Kidney capillary endothelial cell (primary cell): ENCODE measurements around the gene HOMER2.
A peak's percentile ranks its signal among the peaks of the same experiment; 100 is the strongest.

Source experiments
- DNase-seq: peaks from one replicate; pipeline ENCODE4 v3.0.0-alpha.2; 2018; ENCODE audit warnings: low spot score

Gene HOMER2

GRCh38 chr15:82856397-82857170 is 95.9 kb downstream of the HOMER2 start:
- no peak for DNase-seq

DNA sequence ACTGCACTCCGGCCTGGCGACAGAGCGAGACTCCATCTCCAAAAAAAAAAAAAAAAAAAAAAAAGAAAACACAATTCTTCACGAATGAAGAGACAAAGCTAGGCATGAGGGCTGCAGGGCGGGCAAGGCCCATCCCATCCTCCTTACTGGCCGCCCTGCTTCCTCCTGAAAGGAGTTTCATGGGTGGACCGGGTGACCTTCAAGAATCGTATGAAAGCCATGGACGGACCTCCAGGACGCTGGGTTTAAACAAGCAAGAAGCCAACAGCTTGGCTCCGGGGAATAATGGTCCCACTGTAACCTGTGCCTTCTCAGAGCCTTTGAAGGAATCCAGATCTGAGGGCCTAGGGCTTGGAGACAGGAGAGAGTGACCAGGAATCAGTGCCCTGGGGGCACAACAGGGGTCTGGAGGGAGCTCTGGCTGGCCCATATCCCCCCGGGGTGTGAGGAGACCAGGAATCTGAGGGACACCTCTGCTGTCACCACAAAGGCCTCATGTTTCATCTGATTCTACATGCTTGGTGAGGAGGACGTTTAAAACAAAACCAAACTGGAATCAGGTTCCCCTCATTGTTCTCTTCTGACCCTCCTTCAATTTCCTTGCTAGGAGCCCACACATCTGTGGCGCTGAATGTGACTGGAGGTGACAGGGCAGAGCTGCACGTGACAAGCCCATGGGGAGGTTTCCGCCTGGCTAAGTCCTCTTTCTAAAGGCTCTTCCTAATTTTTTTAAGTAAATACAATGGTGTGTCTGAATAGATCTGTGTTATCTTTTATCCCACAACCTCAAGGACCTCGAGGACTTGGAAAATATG is 97.0 kb downstream of the HOMER2 start:
- DNase-seq: no peak

GRCh38 chr15:82854554-82854953 is 98.0 kb downstream of the HOMER2 start:
- no peak for DNase-seq

GRCh38 chr15:82852941-82853561 is 99.5 kb downstream of the HOMER2 start:
- DNase-seq: no peak

- DNase-seq: no peak
Measured at GRCh38 chr15:82851981-82852511, 100.5 kb downstream of the HOMER2 start.

- DNase-seq: no peak
Measured at GRCh38 chr15:82851306-82851850, 101.1 kb downstream of the HOMER2 start.

DNA sequence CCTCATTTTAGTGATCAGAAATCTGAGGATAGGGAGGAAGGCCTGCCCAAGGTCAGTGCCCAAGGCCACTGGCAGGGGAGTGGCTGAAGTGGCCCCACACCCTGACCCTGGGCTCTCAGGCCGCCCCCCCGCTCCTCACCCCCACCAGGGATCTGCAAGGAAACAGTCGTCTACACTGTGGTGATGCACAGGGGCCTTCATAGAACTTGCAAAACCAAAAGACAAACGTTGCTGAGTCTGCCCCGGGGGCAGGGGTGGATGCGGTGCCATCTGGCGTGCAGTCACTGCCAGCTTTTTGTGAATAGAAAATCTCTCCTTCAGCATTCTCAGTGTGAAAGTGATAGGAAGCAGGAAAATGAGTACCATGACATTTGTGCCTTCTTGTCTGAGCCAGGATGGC is 101.8 kb downstream of the HOMER2 start:
- no peak for DNase-seq

DNA sequence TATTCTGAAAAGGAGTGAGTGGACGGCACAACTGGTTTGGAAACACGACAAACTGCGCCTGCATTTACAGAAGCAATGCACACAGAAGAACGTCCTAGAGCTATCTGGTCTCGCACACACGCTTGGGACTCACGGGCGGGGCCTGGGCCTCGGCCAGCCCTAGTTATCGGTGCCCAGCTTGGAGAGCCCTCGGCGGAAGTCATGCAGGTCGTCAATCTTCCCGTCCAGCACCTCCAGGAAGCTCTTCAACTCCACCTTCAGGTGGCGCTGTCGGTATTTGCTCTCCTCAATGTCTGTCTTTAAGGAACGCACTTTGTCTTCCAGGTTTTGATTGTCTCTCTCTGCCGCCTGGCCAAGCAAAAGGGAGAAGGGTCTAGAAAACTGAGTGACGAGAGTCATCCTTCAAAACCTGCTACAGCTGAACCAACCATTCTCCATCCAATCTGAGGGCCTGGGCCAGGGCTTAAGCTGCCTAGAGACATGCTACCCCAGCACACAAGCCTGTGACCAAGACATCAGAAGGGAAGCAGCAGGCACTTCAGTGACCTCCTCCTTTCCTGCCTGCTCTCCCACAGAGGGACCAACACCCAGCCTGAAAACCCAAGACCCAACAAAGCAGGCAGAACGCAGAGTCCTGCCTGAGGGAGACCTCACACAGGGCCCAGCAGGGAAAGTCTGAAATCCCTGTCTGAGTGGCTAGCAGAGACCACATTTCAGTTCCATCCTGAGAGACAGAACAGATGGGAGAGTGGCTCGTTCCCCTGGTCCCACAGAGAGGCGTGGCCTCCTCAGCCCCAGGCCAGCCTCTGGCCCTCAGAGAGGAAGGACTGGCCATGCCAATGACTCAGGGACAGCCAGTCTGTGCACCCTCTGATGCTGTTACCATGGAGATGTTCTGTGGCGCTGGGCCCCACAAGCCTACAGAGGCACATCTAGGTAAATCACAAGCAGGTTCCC is 102.7 kb downstream of the HOMER2 start:
- DNase-seq: peak; percentile 80

- no peak for DNase-seq
Measured at GRCh38 chr15:82848241-82848993, 104.1 kb downstream of the HOMER2 start.

GRCh38 chr15:82847703-82848102 is 104.8 kb downstream of the HOMER2 start:
- no peak for DNase-seq

DNA sequence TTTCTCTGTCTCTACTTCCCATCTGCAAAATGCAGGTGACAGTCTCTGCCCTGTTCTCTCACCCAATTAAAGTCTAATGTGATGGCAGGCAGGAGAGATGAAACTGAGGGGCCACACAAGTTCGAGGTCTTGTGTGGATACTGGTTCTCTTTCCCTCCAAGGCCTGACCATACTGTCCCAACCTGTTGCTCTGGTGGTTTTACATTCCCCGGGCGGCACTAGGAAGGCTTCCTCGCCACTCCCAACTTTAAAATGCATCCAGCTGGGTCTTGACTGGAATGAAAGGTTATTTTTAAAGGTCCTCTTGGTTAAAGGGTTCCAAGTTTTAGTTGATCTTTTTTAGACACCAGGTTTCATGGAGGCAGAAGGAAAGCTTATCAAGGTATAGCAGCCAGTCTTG is 105.9 kb downstream of the HOMER2 start:
- no peak for DNase-seq

GRCh38 chr15:82845686-82846085 is 106.8 kb downstream of the HOMER2 start:
- DNase-seq: no peak

DNA sequence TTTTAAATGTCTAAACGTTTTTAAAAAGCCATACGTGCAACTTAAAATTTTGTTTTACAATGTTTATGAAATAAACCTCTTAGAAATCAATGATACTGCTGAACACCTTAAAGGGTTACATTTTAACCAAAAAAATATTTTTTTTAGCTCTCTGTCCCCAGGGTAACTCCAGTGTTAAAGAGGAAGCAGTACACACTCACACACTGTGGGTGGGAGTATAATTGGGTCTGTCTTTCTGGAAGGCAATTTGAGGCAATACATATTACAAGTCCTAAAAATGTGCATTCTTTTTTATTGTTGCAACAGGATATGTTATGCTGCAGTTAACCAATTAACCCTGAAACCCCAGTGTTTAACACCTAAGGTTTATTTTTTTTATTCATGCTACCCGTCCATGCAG is 109.0 kb downstream of the HOMER2 start:
- DNase-seq: no peak

- no peak for DNase-seq
Measured at GRCh38 chr15:82840166-82840565, 112.4 kb downstream of the HOMER2 start.

DNA sequence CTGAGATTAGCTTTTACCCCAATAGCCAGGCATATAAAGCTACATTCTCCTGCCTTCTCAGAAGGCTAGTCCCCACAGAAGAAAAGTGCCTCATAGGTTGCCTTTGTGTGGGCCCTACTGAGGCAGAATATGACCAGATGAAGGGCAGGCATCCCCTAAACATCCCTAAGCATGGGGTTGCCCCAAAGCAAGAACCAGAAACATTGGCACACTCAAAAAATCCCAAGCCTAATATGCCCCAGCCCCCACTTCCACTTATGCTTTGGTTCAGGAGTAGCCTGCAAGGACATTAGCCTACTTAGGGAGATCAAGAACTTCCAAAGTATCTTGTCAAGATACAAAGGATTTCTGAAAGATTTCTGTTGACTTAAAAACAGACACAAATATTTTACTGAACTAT is 113.4 kb downstream of the HOMER2 start:
- DNase-seq: no peak

GRCh38 chr15:82838096-82838735 is 114.3 kb downstream of the HOMER2 start:
- no peak for DNase-seq

GRCh38 chr15:82835391-82835917 is 117.1 kb downstream of the HOMER2 start:
- no peak for DNase-seq

DNA sequence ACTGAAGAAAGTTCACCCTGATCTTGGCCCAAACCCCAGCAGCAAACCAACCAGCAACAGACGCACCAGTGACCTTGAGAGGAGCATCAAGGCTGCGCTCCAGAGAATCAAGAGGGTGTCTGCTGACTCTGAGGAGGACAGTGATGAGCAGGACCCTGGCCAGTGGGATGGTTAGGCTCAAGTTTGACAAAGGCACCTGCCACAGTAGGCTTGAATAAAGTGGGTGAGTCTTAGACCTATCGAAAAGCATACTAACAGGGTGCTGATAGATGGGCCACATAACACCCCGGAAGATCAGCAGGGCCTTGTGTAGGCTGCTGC is 119.2 kb downstream of the HOMER2 start:
- no peak for DNase-seq

- peak; percentile 93 for DNase-seq
Measured at GRCh38 chr15:82832601-82833361, 119.7 kb downstream of the HOMER2 start.
